Measurements from ENCODE around the gene UNC5A.

DNA sequence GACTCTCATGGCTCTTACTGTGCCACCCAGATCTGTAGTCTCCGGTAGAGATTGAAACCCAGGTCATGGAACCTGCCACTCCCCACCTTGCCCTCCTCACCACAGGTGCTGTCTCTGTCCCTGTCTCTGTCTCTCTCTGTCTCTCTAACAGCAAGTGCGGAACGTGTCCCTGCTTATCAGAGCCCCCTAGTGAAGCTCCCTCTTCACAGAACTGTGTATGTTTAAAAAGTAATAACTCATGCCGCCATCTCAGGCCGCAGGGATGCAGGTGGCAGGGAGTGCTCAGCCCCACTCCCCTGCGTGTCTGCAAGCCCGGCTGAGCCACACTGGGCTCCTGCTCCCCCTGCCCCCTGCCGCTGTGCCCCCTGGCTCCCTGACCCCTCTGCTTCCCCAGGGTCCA is 43.8 kb downstream of the UNC5A start:
- TF ChIP-seq CTCF (conservative IDR thresholded peaks at IDR 0.05) (no peak), EZH2 (IDR thresholded peaks at IDR 0.05; ENCODE audit: low read depth) (no peak)

Data from PC-9 (cell line).